ENCODE results near the gene IL1RAPL2. TPM values are rescaled to one million over a fixed set of nuclear protein-coding genes. Genes with fewer than 3 reads are reported as not detected.

The IL1RAPL2 gene
- total and polyA plus RNA-seq, 4 donors = 2.0 TPM; not detected in 3

- WGBS, 2 donors = 83 to 89% methylated on average over 7 to 9 of the region's 9 CpGs
- H3K27ac ChIP-seq (ENCODE audit: low read depth in 1 of 2, low read length in 1 of 2) = no peak overlapping the region
- ATAC-seq (ENCODE audit: insufficient read depth, low FRiP score) (no peak), DNase-seq (no peak)
- peaks cover 0 to 2% (median 0%) of the 10 kb centered on the region in 3 donors for H3K27me3 ChIP-seq (ENCODE audit: control insufficient read depth in 3 of 3, insufficient read depth in 3 of 3, low read length in 2 of 3)
- H3K4me3 ChIP-seq = no peak overlapping the region
- H3K9me3 ChIP-seq (ENCODE audit: control insufficient read depth in 4 of 4, insufficient read depth in 3 of 4, low read length in 3 of 4) = no peaks in the 10 kb centered on the region
- no peaks in the 10 kb centered on the region for H3K4me1 ChIP-seq (ENCODE audit: control insufficient read depth in 5 of 5, insufficient read depth in 5 of 5, low read length in 5 of 5)
- TF ChIP-seq, protein P1, sequence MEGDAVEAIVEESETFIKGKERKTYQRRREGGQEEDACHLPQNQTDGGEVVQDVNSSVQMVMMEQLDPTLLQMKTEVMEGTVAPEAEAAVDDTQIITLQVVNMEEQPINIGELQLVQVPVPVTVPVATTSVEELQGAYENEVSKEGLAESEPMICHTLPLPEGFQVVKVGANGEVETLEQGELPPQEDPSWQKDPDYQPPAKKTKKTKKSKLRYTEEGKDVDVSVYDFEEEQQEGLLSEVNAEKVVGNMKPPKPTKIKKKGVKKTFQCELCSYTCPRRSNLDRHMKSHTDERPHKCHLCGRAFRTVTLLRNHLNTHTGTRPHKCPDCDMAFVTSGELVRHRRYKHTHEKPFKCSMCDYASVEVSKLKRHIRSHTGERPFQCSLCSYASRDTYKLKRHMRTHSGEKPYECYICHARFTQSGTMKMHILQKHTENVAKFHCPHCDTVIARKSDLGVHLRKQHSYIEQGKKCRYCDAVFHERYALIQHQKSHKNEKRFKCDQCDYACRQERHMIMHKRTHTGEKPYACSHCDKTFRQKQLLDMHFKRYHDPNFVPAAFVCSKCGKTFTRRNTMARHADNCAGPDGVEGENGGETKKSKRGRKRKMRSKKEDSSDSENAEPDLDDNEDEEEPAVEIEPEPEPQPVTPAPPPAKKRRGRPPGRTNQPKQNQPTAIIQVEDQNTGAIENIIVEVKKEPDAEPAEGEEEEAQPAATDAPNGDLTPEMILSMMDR (IDR thresholded peaks at IDR 0.05; ENCODE audit: control extremely low read depth, extremely low read depth) = no peak
- H3K9ac ChIP-seq (ENCODE audit: insufficient read depth in 1 of 2, low read length in 2 of 2) = no peak overlapping the region
- no peaks in the 10 kb centered on the region for H3K36me3 ChIP-seq (ENCODE audit: control insufficient read depth in 4 of 4, insufficient read depth in 4 of 4, low read length in 4 of 4)
Observed at GRCh38 chrX:104921584-104922205, 355.7 kb downstream of the IL1RAPL2 start.

GRCh38 chrX:104922206-104922621 lies 356.2 kb downstream of the IL1RAPL2 start:
- ATAC-seq (ENCODE audit: insufficient read depth, low FRiP score) (peak; percentile 94), DNase-seq (peak; percentile 53 to 66 (median 58))
- Histone ChIP-seq H3K36me3 (ENCODE audit: control insufficient read depth in 4 of 4, insufficient read depth in 4 of 4, low read length in 4 of 4) (no peaks in the 10 kb centered on the region), H3K27ac (ENCODE audit: low read depth in 1 of 2, low read length in 1 of 2) (no peak overlapping the region), H3K4me1 (ENCODE audit: control insufficient read depth in 5 of 5, insufficient read depth in 5 of 5, low read length in 5 of 5) (no peaks in the 10 kb centered on the region), H3K27me3 (ENCODE audit: control insufficient read depth in 3 of 3, insufficient read depth in 3 of 3, low read length in 2 of 3) (peaks cover 0 to 2% (median 0%) of the 10 kb centered on the region in 3 donors), H3K9me3 (ENCODE audit: control insufficient read depth in 4 of 4, insufficient read depth in 3 of 4, low read length in 3 of 4) (no peaks in the 10 kb centered on the region), H3K9ac (ENCODE audit: insufficient read depth in 1 of 2, low read length in 2 of 2) (no peak overlapping the region), H3K4me3 (no peak overlapping the region)
- WGBS, 2 donors = 12 to 20% methylated on average over 7 of the region's 7 CpGs
- TF ChIP-seq, protein P1 (IDR thresholded peaks at IDR 0.05; ENCODE audit: control extremely low read depth, extremely low read depth) = peak; percentile 91

GRCh38 chrX:104929324-104929723 lies 363.3 kb downstream of the IL1RAPL2 start:
- ATAC-seq (ENCODE audit: insufficient read depth, low FRiP score) (no peak), DNase-seq (no peak)
- no peaks in the 10 kb centered on the region for H3K36me3 ChIP-seq (ENCODE audit: control insufficient read depth in 4 of 4, insufficient read depth in 4 of 4, low read length in 4 of 4)
- H3K27me3 ChIP-seq (ENCODE audit: control insufficient read depth in 3 of 3, insufficient read depth in 3 of 3, low read length in 2 of 3) = peaks cover 0 to 30% (median 0%) of the 10 kb centered on the region in 3 donors
- no peak overlapping the region for H3K27ac ChIP-seq (ENCODE audit: low read depth in 1 of 2, low read length in 1 of 2)
- TF ChIP-seq, protein P1 (IDR thresholded peaks at IDR 0.05; ENCODE audit: control extremely low read depth, extremely low read depth) = no peak
- no peaks in the 10 kb centered on the region for H3K4me1 ChIP-seq (ENCODE audit: control insufficient read depth in 5 of 5, insufficient read depth in 5 of 5, low read length in 5 of 5)
- H3K9me3 ChIP-seq (ENCODE audit: control insufficient read depth in 4 of 4, insufficient read depth in 3 of 4, low read length in 3 of 4) = no peaks in the 10 kb centered on the region
- no peak overlapping the region for H3K4me3 ChIP-seq
- WGBS, 2 donors = 54 to 81% methylated on average over 2 of the region's 2 CpGs
- no peak overlapping the region for H3K9ac ChIP-seq (ENCODE audit: insufficient read depth in 1 of 2, low read length in 2 of 2)

DNA sequence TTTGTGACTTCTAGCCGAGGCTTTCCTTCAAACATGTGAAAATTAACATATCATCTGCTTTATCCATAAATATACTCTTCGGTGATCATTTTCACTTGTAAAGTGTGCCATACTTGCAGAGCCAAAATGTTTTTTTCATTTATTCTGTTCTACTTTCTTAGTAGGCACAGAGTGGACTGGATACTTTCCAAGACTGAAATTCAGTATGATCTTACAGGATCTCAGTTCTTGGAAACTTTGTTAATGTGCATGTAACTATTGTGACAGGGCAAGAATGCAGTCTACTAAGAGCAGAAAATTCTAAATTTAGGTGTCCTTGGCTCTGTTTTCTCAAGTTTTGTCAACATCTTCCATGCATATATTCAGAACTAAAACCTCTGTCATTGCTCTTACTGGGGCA lies 369.6 kb downstream of the IL1RAPL2 start:
- DNase-seq (no peak), ATAC-seq (ENCODE audit: insufficient read depth, low FRiP score) (no peak)
- H3K27ac ChIP-seq (ENCODE audit: low read depth in 1 of 2, low read length in 1 of 2) = no peak overlapping the region
- whole genome bisulfite sequencing, 2 donors = 85 to 88% methylated on average over 2 of the region's 2 CpGs
- TF ChIP-seq, protein P1 (IDR thresholded peaks at IDR 0.05; ENCODE audit: control extremely low read depth, extremely low read depth) = no peak
- no peak overlapping the region for H3K9ac ChIP-seq (ENCODE audit: insufficient read depth in 1 of 2, low read length in 2 of 2)
- peaks cover 0 to 17% (median 2%) of the 10 kb centered on the region in 3 donors for H3K27me3 ChIP-seq (ENCODE audit: control insufficient read depth in 3 of 3, insufficient read depth in 3 of 3, low read length in 2 of 3)
- H3K9me3 ChIP-seq (ENCODE audit: control insufficient read depth in 4 of 4, insufficient read depth in 3 of 4, low read length in 3 of 4) = no peaks in the 10 kb centered on the region
- no peak overlapping the region for H3K4me3 ChIP-seq
- H3K36me3 ChIP-seq (ENCODE audit: control insufficient read depth in 4 of 4, insufficient read depth in 4 of 4, low read length in 4 of 4) = no peaks in the 10 kb centered on the region
- no peaks in the 10 kb centered on the region for H3K4me1 ChIP-seq (ENCODE audit: control insufficient read depth in 5 of 5, insufficient read depth in 5 of 5, low read length in 5 of 5)

Measured in lung (tissue), 12 donors.